HEK293T (cell line): ENCODE measurements around the gene HSPA12A.

Experiments
- CTCF ChIA-PET: fragments of 350-600 bp; formaldehyde crosslinking; extraction: SDS; loops from one replicate; lab custom pipeline; 2021; ENCODE audit warnings: antibody characterized with exemption, inconsistent platforms; lab: Yijun Ruan, JAX
- POLR2A ChIA-PET: fragments of 350-600 bp; formaldehyde crosslinking; extraction: SDS; loops from one replicate; lab custom pipeline; 2020; ENCODE audit warnings: antibody characterized with exemption, inconsistent platforms; lab: Yijun Ruan, JAX
- DNase-seq: peaks from one replicate; pipeline ENCODE4 v3.0.0; 2012; ENCODE audit warnings: mixed read lengths; ENCODE audit errors: extremely low spot score
- ARNT ChIP-seq: fragments of 450-650 bp; IDR thresholded peaks from 2 replicates; pipeline ENCODE4 v1.6.1; 2017; ENCODE audit warnings: mild to moderate bottlenecking
- BHLHE40 ChIP-seq: fragments of 450-650 bp; IDR thresholded peaks from 2 replicates; pipeline ENCODE4 v1.6.1; 2016; ENCODE audit warnings: mild to moderate bottlenecking, moderate library complexity, borderline replicate concordance
- CTBP1 ChIP-seq: fragments of 450-650 bp; IDR thresholded peaks from 2 replicates; pipeline ENCODE4 v1.6.1; 2016; ENCODE audit warnings: borderline replicate concordance
- ELF4 ChIP-seq: fragments of 450-650 bp; IDR thresholded peaks from 2 replicates; pipeline ENCODE4 v1.6.1; 2017; ENCODE audit warnings: antibody characterized with exemption
- FOXA1 ChIP-seq: fragments of 450-650 bp; IDR thresholded peaks from 2 replicates; pipeline ENCODE4 v1.6.1; 2016; ENCODE audit warnings: mild to moderate bottlenecking
- FOXK2 ChIP-seq: fragments of 450-650 bp; IDR thresholded peaks from 2 replicates; pipeline ENCODE4 v1.6.1; 2016; ENCODE audit warnings: mild to moderate bottlenecking
- FOXM1 ChIP-seq: fragments of 450-650 bp; IDR thresholded peaks from 2 replicates; pipeline ENCODE4 v1.6.1; 2017; ENCODE audit warnings: mild to moderate bottlenecking, borderline replicate concordance
- HDGF ChIP-seq: fragments of 450-650 bp; IDR thresholded peaks from 2 replicates; pipeline ENCODE4 v1.6.1; 2017; ENCODE audit warnings: antibody characterized with exemption, borderline replicate concordance
- L3MBTL2 ChIP-seq: fragments of 450-650 bp; conservative IDR thresholded peaks from 2 replicates; pipeline ENCODE4 v1.6.1; 2016; ENCODE audit warnings: mild to moderate bottlenecking
- LEF1 ChIP-seq: fragments of 450-650 bp; IDR thresholded peaks from 2 replicates; pipeline ENCODE4 v1.6.1; 2017; ENCODE audit warnings: mild to moderate bottlenecking, borderline replicate concordance
- NFRKB ChIP-seq: fragments of 450-650 bp; IDR thresholded peaks from 2 replicates; pipeline ENCODE4 v1.6.1; 2016; ENCODE audit warnings: mild to moderate bottlenecking, moderate library complexity
- SP1 ChIP-seq: fragments of 450-650 bp; IDR thresholded peaks from 2 replicates; pipeline ENCODE4 v1.6.1; 2017
- SUZ12 ChIP-seq: fragments of 450-650 bp; IDR thresholded peaks from 2 replicates; pipeline ENCODE4 v1.6.1; 2016; ENCODE audit warnings: mild to moderate bottlenecking
- TARDBP ChIP-seq: fragments of 450-650 bp; IDR thresholded peaks from 2 replicates; pipeline ENCODE4 v1.6.1; 2016
- ZNF384 ChIP-seq: fragments of 450-650 bp; IDR thresholded peaks from 2 replicates; pipeline ENCODE4 v1.6.1; 2016
- TF ChIP-seq, protein P1 (sequence below): fragments of 450-650 bp; IDR thresholded peaks from 2 replicates; pipeline ENCODE4 v1.6.1; 2016

The HSPA12A gene

DNA sequence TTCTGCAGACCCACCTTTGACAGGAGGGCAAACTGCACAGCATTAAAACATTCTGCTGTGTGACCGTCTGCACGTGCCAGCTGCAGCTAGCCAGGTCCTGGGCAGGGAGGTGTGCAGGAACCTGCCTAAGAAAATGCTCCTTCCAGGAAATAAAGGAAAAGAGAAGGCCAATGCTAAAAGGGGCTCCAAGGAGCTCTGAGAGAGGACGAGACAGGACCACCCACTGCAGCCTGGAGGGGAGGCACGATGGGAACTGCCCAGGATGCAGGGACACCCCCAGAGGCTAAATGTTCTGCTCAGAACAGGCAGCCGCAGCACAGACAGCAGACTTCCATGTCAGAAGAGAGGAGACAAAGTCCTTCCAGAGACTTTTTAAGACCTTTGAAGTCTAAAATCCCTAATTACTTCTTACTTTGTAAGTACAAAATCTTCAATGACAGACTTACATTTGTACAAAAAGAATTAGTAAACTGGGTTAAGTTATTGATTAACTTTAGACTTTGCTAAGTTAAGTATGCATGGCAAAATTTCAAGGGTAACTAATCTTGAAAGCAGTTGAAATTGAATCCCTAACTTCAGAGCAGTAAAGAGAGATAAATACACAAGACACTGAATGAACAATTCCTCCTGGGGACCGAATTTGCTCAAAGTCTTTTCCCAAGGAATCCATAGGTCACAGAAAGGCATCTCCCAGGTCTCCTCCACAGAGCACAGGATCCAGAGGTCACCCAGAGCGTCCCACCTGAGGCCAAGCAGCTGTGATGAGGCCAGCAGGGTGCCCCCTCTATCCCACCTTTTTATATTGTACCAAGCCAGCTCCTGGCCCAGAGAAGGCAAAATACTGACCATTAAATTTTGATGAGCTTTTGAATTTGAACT lies 21.5 kb downstream of the HSPA12A start:
- DNase-seq = no peak
- ChIA-PET CTCF (interaction anchor here (0.6 to 1.2 kb wide), 2 partner anchors 8 to 67 kb away, joined by 3 read pairs; no protein-coding TSS in a partner anchor), POLR2A (interaction anchor here (0.9 to 1.7 kb wide), 2 partner anchors 8 to 22 kb away, joined by 3 read pairs; partner anchors contain the start of gene HSPA12A)
- TF ChIP-seq FOXM1 = no peak
- no peak for TF ChIP-seq L3MBTL2
- TF ChIP-seq, protein P1, sequence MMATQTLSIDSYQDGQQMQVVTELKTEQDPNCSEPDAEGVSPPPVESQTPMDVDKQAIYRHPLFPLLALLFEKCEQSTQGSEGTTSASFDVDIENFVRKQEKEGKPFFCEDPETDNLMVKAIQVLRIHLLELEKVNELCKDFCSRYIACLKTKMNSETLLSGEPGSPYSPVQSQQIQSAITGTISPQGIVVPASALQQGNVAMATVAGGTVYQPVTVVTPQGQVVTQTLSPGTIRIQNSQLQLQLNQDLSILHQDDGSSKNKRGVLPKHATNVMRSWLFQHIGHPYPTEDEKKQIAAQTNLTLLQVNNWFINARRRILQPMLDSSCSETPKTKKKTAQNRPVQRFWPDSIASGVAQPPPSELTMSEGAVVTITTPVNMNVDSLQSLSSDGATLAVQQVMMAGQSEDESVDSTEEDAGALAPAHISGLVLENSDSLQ = no peak
- no peak for TF ChIP-seq FOXA1
- no peak for TF ChIP-seq ELF4
- TF ChIP-seq TARDBP = no peak
- TF ChIP-seq ARNT = no peak
- no peak for TF ChIP-seq HDGF
- no peak for TF ChIP-seq LEF1
- no peak for TF ChIP-seq NFRKB
- TF ChIP-seq ZNF384 = no peak
- no peak for TF ChIP-seq BHLHE40
- no peak for TF ChIP-seq SP1
- TF ChIP-seq SUZ12 = no peak
- no peak for TF ChIP-seq CTBP1
- no peak for TF ChIP-seq FOXK2

DNA sequence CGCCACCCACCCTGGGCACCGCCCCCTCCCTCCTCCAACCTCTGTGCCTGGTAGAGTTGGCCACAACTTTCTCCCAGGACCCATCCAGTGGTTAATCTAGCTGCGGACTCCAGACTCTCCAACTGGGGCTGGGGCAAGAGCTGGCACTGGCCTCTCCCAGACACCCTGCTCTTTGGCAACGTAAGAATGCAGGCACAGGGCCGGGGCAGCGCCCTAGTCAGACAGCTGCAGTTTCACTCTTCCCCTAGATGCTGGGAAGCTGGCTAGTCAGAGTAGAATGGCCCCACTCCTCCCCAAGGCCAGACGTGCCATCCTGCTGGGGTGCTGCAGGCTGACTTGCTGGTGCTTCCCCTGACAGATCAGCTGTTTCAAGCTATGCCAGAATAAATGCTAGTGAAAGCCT lies 22.1 kb downstream of the HSPA12A start:
- ChIA-PET CTCF (no interaction called here), POLR2A (no interaction called here)
- TF ChIP-seq BHLHE40 = no peak
- DNase-seq = no peak

GRCh38 chr10:116719804-116720203 lies 22.6 kb downstream of the HSPA12A start:
- ChIA-PET CTCF (no interaction called here), POLR2A (no interaction called here)
- TF ChIP-seq ELF4 (no peak), TARDBP (no peak), HDGF (no peak)
- TF ChIP-seq, protein P1 = no peak
- no peak for DNase-seq

- TF ChIP-seq FOXA1 (no peak), SUZ12 (no peak), ZNF384 (no peak), ELF4 (no peak), FOXM1 (no peak), ARNT (no peak), CTBP1 (no peak), TARDBP (no peak), NFRKB (no peak), BHLHE40 (no peak), LEF1 (no peak), L3MBTL2 (no peak), SP1 (no peak), HDGF (no peak), FOXK2 (no peak)
- TF ChIP-seq, protein P1 = no peak
- CTCF ChIA-PET = no interaction called here
- no peak for DNase-seq
- POLR2A ChIA-PET = no interaction called here
These were observed 24.3 kb downstream of the HSPA12A start for GRCh38 chr10:116718058-116718457.

- POLR2A ChIA-PET = no interaction called here
- CTCF ChIA-PET = interaction anchor here (1.3 kb wide), 1 partner anchor 35 kb away, joined by 3 read pairs; no protein-coding TSS in a partner anchor
- TF ChIP-seq ARNT (no peak), TARDBP (no peak), CTBP1 (no peak), NFRKB (no peak), HDGF (no peak), FOXA1 (no peak), ELF4 (no peak), L3MBTL2 (no peak)
- DNase-seq = no peak
These were observed 26.0 kb downstream of the HSPA12A start for GRCh38 chr10:116716381-116716780.

- POLR2A ChIA-PET = no interaction called here
- TF ChIP-seq ARNT (no peak), L3MBTL2 (no peak), NFRKB (no peak), FOXK2 (no peak), ZNF384 (no peak), HDGF (no peak), ELF4 (no peak), SUZ12 (no peak), FOXA1 (no peak), SP1 (no peak), TARDBP (no peak), BHLHE40 (no peak), CTBP1 (no peak)
- TF ChIP-seq, protein P1 = no peak
- CTCF ChIA-PET = no interaction called here
- DNase-seq = no peak
These were observed 26.5 kb downstream of the HSPA12A start for GRCh38 chr10:116715839-116716377.
